HG03135 (cell line): ENCODE measurements around the gene TMEM69.
"Not testable (repeated sequence)": the region's sequence is repeated elsewhere in the genome, so short reads cannot be mapped to it uniquely, and the experiment has no call there.

Experiments used
- ATAC-seq: cut with Tn5 transposase; IDR thresholded peaks from one replicate; pipeline ENCODE4 v1.9.1; 2021; ENCODE audit warnings: mild to moderate bottlenecking, moderate library complexity; ENCODE audit not compliant: unreplicated experiment

The TMEM69 gene

DNA sequence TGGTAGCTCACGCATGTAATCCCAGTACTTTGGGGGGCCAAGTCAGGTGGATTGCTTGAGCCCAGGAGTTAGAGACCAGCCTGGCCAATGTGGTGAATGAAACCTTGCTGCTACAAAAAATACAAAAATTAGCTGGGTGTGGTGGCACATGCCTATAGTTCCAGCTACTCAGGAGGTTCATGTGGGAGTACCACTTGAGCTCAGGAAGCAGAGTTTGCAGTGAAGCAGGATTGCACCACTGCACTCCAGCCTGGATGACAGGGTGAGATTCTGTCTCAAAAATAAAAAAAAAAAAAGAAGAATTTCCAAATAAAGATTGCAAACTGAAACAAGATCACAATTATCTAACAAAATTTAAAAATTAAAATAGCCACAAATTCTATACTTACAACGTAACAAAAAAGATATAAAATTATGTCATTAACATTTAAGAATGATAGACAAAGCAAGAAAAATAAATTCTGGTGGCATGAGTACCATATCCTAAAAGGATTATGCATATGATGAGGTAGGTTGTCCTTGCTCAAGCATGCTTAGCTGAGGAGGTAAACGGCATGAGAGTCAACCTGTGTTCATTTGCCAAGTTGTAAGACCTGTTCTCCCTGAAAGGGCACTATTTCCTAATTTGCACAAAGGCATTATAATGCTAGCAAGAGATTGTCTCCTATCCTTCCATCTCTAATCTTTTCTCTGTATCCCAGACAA lies 42.2 kb downstream of the TMEM69 start:
- ATAC-seq = no peak

GRCh38 chr1:45730780-45731319 lies 42.9 kb downstream of the TMEM69 start:
- ATAC-seq = no peak

GRCh38 chr1:45739137-45739536 lies 51.2 kb downstream of the TMEM69 start:
- no peak for ATAC-seq

- ATAC-seq = not testable (repeated sequence)
Measured at GRCh38 chr1:45739641-45740156, 51.7 kb downstream of the TMEM69 start.
